IPS-NIHi7 (cell line): ENCODE results near the gene TRAF1.

Experiments
- DNase-seq: peaks from one replicate; pipeline ENCODE4 v3.0.0; 2012; ENCODE audit warnings: mixed read lengths; ENCODE audit errors: extremely low spot score

TRAF1 gene

GRCh38 chr9:120941046-120941770 is 14.6 kb upstream of the TRAF1 start:
- no peak for DNase-seq

GRCh38 chr9:120940573-120940972 is 14.0 kb upstream of the TRAF1 start:
- no peak for DNase-seq

- no peak for DNase-seq
Observed at GRCh38 chr9:120938851-120939250, 12.3 kb upstream of the TRAF1 start.

- no peak for DNase-seq
Observed at GRCh38 chr9:120937596-120937995, 11.0 kb upstream of the TRAF1 start.

GRCh38 chr9:120937127-120937526 is 10.5 kb upstream of the TRAF1 start:
- DNase-seq, result no peak

- no peak for DNase-seq
Observed at GRCh38 chr9:120936764-120937122, 10.1 kb upstream of the TRAF1 start.

- peak; percentile 91 for DNase-seq
Observed at GRCh38 chr9:120936011-120936763, 9.6 kb upstream of the TRAF1 start.

GRCh38 chr9:120935383-120935857 is 8.8 kb upstream of the TRAF1 start:
- DNase-seq, result no peak

GRCh38 chr9:120934281-120934680 is 7.7 kb upstream of the TRAF1 start:
- DNase-seq, result no peak

- no peak for DNase-seq
Observed at GRCh38 chr9:120933310-120934055, 6.9 kb upstream of the TRAF1 start.

- DNase-seq, result no peak
Observed at GRCh38 chr9:120932086-120932823, 5.7 kb upstream of the TRAF1 start.

- no peak for DNase-seq
Observed at GRCh38 chr9:120931231-120932085, 4.9 kb upstream of the TRAF1 start.

GRCh38 chr9:120929229-120929791 is 2.7 kb upstream of the TRAF1 start:
- no peak for DNase-seq

- DNase-seq, result peak; percentile 88
Observed at GRCh38 chr9:120928483-120929228, 2.1 kb upstream of the TRAF1 start.

GRCh38 chr9:120928015-120928482 is 1.5 kb upstream of the TRAF1 start:
- DNase-seq, result peak; percentile 41

- no peak for DNase-seq
Observed at GRCh38 chr9:120927269-120928014, 846 bp upstream of the TRAF1 start.

- no peak for DNase-seq
Observed at GRCh38 chr9:120925535-120926396, 830 bp downstream of the TRAF1 start.
